ENCODE results near the gene HOXC11. TPM values are rescaled to one million over a fixed set of nuclear protein-coding genes. Genes with fewer than 3 reads are reported as not detected.
A peak's percentile ranks its signal among the peaks of the same experiment; 100 is the strongest.

Gene HOXC11
- total RNA-seq, 2 donors from 2014 or later: not detected

- H3K4me3 Mint-ChIP-seq: peak overlapping the region; percentile 65
- peaks cover 30% of the 10 kb centered on the region in 2 donors for H3K4me1 Mint-ChIP-seq (ENCODE audit: low read depth in 2 of 2)
- no peak overlapping the region for H3K27ac Mint-ChIP-seq
Observed at GRCh38 chr12:53985692-53985993, 12.7 kb downstream of the HOXC11 start.

GRCh38 chr12:53985994-53986685, 13.2 kb downstream of the HOXC11 start:
- Mint-ChIP-seq H3K27me3 (peaks cover 75 to 85% of the 10 kb centered on the region in 2 donors), H3K36me3 (no peaks in the 10 kb centered on the region), H3K4me1 (ENCODE audit: low read depth in 2 of 2) (peaks cover 30 to 34% of the 10 kb centered on the region in 2 donors), H3K27ac (no peak overlapping the region), H3K9me3 (no peaks in the 10 kb centered on the region), H3K4me3 (peak overlapping the region; percentile 39)
- ATAC-seq (peak; percentile 62 to 70), DNase-seq (ENCODE audit: low spot score) (no peak)

More at GRCh38 chr12:53985692-53985993, 12.7 kb downstream of the HOXC11 start:
- ATAC-seq: no peak
- Mint-ChIP-seq H3K36me3 (no peaks in the 10 kb centered on the region), H3K9me3 (no peaks in the 10 kb centered on the region), H3K27me3 (peaks cover 75 to 85% of the 10 kb centered on the region in 2 donors)
- no peak for DNase-seq (ENCODE audit: low spot score)

- no peak for DNase-seq (ENCODE audit: low spot score)
- H3K9me3 Mint-ChIP-seq: no peaks in the 10 kb centered on the region
- peaks cover 71 to 85% of the 10 kb centered on the region in 2 donors for H3K27me3 Mint-ChIP-seq
- peak overlapping the region; percentile 17 for H3K4me3 Mint-ChIP-seq
- H3K4me1 Mint-ChIP-seq (ENCODE audit: low read depth in 2 of 2): peaks cover 30 to 34% of the 10 kb centered on the region in 2 donors
- H3K27ac Mint-ChIP-seq: no peak overlapping the region
- no peak for ATAC-seq
- no peaks in the 10 kb centered on the region for H3K36me3 Mint-ChIP-seq
Observed at GRCh38 chr12:53986686-53987483, 14.0 kb downstream of the HOXC11 start.

GRCh38 chr12:53987787-53988230, 14.9 kb downstream of the HOXC11 start:
- Mint-ChIP-seq H3K4me1 (ENCODE audit: low read depth in 2 of 2) (peaks cover 30 to 34% of the 10 kb centered on the region in 2 donors), H3K9me3 (no peaks in the 10 kb centered on the region), H3K27me3 (peaks cover 73 to 88% of the 10 kb centered on the region in 2 donors), H3K36me3 (no peaks in the 10 kb centered on the region), H3K27ac (no peak overlapping the region), H3K4me3 (no peak overlapping the region)
- DNase-seq (ENCODE audit: low spot score) (no peak), ATAC-seq (no peak)

GRCh38 chr12:53988541-53989226, 15.8 kb downstream of the HOXC11 start:
- no peak overlapping the region for H3K27ac Mint-ChIP-seq
- H3K4me1 Mint-ChIP-seq (ENCODE audit: low read depth in 2 of 2): peaks cover 30 to 38% of the 10 kb centered on the region in 2 donors
- H3K27me3 Mint-ChIP-seq: peaks cover 73 to 87% of the 10 kb centered on the region in 2 donors
- H3K36me3 Mint-ChIP-seq: no peaks in the 10 kb centered on the region
- no peaks in the 10 kb centered on the region for H3K9me3 Mint-ChIP-seq
- H3K4me3 Mint-ChIP-seq: peak overlapping the region; percentile 9
- no peak for ATAC-seq
- DNase-seq (ENCODE audit: low spot score): no peak

- ATAC-seq: no peak
- H3K27ac Mint-ChIP-seq: no peak overlapping the region
- H3K27me3 Mint-ChIP-seq: peaks cover 78 to 94% of the 10 kb centered on the region in 2 donors
- H3K36me3 Mint-ChIP-seq: no peaks in the 10 kb centered on the region
- H3K4me3 Mint-ChIP-seq: peak overlapping the region; percentile 9
- no peak for DNase-seq (ENCODE audit: low spot score)
- H3K4me1 Mint-ChIP-seq (ENCODE audit: low read depth in 2 of 2): peaks cover 30 to 41% of the 10 kb centered on the region in 2 donors
- H3K9me3 Mint-ChIP-seq: no peaks in the 10 kb centered on the region
Observed at GRCh38 chr12:53989227-53990113, 16.5 kb downstream of the HOXC11 start.

- no peaks in the 10 kb centered on the region for H3K9me3 Mint-ChIP-seq
- peak overlapping the region; percentile 9 for H3K4me3 Mint-ChIP-seq
- ATAC-seq (no peak), DNase-seq (ENCODE audit: low spot score) (no peak)
- peaks cover 38 to 43% of the 10 kb centered on the region in 2 donors for H3K4me1 Mint-ChIP-seq (ENCODE audit: low read depth in 2 of 2)
- peaks cover 77 to 94% of the 10 kb centered on the region in 2 donors for H3K27me3 Mint-ChIP-seq
- no peaks in the 10 kb centered on the region for H3K36me3 Mint-ChIP-seq
- H3K27ac Mint-ChIP-seq: no peak overlapping the region
Observed at GRCh38 chr12:53990311-53991076, 17.6 kb downstream of the HOXC11 start.

GRCh38 chr12:53991077-53991460, 18.1 kb downstream of the HOXC11 start:
- Mint-ChIP-seq H3K36me3 (no peaks in the 10 kb centered on the region), H3K9me3 (no peaks in the 10 kb centered on the region), H3K4me1 (ENCODE audit: low read depth in 2 of 2) (peaks cover 44 to 46% of the 10 kb centered on the region in 2 donors), H3K27ac (no peak overlapping the region), H3K27me3 (peaks cover 80 to 98% of the 10 kb centered on the region in 2 donors), H3K4me3 (no peak overlapping the region)
- no peak for DNase-seq (ENCODE audit: low spot score)
- no peak for ATAC-seq

- H3K9me3 Mint-ChIP-seq: no peaks in the 10 kb centered on the region
- peaks cover 76 to 89% of the 10 kb centered on the region in 2 donors for H3K27me3 Mint-ChIP-seq
- DNase-seq (ENCODE audit: low spot score) (no peak), ATAC-seq (no peak)
- H3K4me3 Mint-ChIP-seq: no peak overlapping the region
- no peaks in the 10 kb centered on the region for H3K36me3 Mint-ChIP-seq
- peaks cover 36 to 47% of the 10 kb centered on the region in 2 donors for H3K4me1 Mint-ChIP-seq (ENCODE audit: low read depth in 2 of 2)
- H3K27ac Mint-ChIP-seq: no peak overlapping the region
Observed at GRCh38 chr12:53992377-53992889, 19.5 kb downstream of the HOXC11 start.

GRCh38 chr12:53993162-53994008, 20.5 kb downstream of the HOXC11 start:
- Mint-ChIP-seq H3K27ac (peak overlapping the region in 1 of 2 donors; percentile 60), H3K36me3 (no peaks in the 10 kb centered on the region), H3K9me3 (no peaks in the 10 kb centered on the region), H3K4me1 (ENCODE audit: low read depth in 2 of 2) (peaks cover 40 to 49% of the 10 kb centered on the region in 2 donors), H3K27me3 (peaks cover 78 to 89% of the 10 kb centered on the region in 2 donors), H3K4me3 (peak overlapping the region; percentile 57)
- DNase-seq (ENCODE audit: low spot score) (no peak), ATAC-seq (no peak)

GRCh38 chr12:53994009-53994263, 21.0 kb downstream of the HOXC11 start:
- ATAC-seq (no peak), DNase-seq (ENCODE audit: low spot score) (no peak)
- peaks cover 38 to 48% of the 10 kb centered on the region in 2 donors for H3K4me1 Mint-ChIP-seq (ENCODE audit: low read depth in 2 of 2)
- peak overlapping the region; percentile 57 for H3K4me3 Mint-ChIP-seq
- H3K9me3 Mint-ChIP-seq: no peaks in the 10 kb centered on the region
- peak overlapping the region in 1 of 2 donors; percentile 60 for H3K27ac Mint-ChIP-seq
- H3K36me3 Mint-ChIP-seq: no peaks in the 10 kb centered on the region
- H3K27me3 Mint-ChIP-seq: peaks cover 78 to 89% of the 10 kb centered on the region in 2 donors
